Measurements from ENCODE around the gene PPIL1. TPM values are rescaled to one million over a fixed set of nuclear protein-coding genes. Genes with fewer than 3 reads are reported as not detected.

The PPIL1 gene
- polyA plus RNA-seq, 3 donors = 2.0 to 7.6 (median 5.9) TPM

GRCh38 chr6:36807143-36807542 is 67.5 kb downstream of the PPIL1 start:
- no peaks in the 10 kb centered on the region for H3K4me1 Mint-ChIP-seq
- Histone ChIP-seq H3K9me3 (replicated peaks in 1 of 2; ENCODE audit: control insufficient read depth in 1 of 2, insufficient read depth in 1 of 2, low read length in 2 of 2) (no peaks in the 10 kb centered on the region), H3K27me3 (ENCODE audit: control insufficient read depth in 2 of 2, insufficient read depth in 2 of 2, low read length in 2 of 2) (no peaks in the 10 kb centered on the region), H4K20me1 (ENCODE audit: insufficient read depth, low read length) (no peaks in the 10 kb centered on the region), H3K36me3 (replicated peaks in 1 of 2; ENCODE audit: control insufficient read depth in 1 of 2, insufficient read depth in 2 of 2, low read length in 2 of 2) (no peaks in the 10 kb centered on the region), H3K27ac (ENCODE audit: low read depth in 1 of 2, low read length in 2 of 2) (no peak overlapping the region), H3K79me2 (ENCODE audit: insufficient read depth, low read length) (no peaks in the 10 kb centered on the region), H3K4me2 (replicated peaks; ENCODE audit: extremely low read depth, low read length, poor library complexity, severe bottlenecking) (no peak overlapping the region), H3K9ac (ENCODE audit: insufficient read depth, low read length, poor library complexity, severe bottlenecking) (no peak overlapping the region), H3K4me1 (ENCODE audit: control insufficient read depth in 1 of 2, insufficient read depth in 2 of 2, low read length in 2 of 2) (no peaks in the 10 kb centered on the region), H3K4me3 (replicated peaks in 1 of 3; ENCODE audit: low read depth in 2 of 3, low read length in 3 of 3) (no peak overlapping the region), H2AFZ (ENCODE audit: insufficient read depth, low read depth, low read length, poor library complexity, severe bottlenecking) (no peak overlapping the region)
- no peak for DNase-seq
- peaks cover 8 to 24% (median 8%) of the 10 kb centered on the region in 3 donors for H3K27me3 Mint-ChIP-seq (ENCODE audit: low read depth in 3 of 3)
- intact Hi-C loops (cut with micrococcal nuclease) = no loop called here
- no peak for TF ChIP-seq CTCF (IDR thresholded peaks at IDR 0.05)
- no peak overlapping the region for H3K4me3 Mint-ChIP-seq
- H3K36me3 Mint-ChIP-seq = no peaks in the 10 kb centered on the region
- peaks cover 0 to 2% (median 0%) of the 10 kb centered on the region in 7 donors for H3K9me3 Mint-ChIP-seq
- H3K27ac Mint-ChIP-seq = no peak overlapping the region
- WGBS (ENCODE audit: insufficient coverage) = 94% methylated on average over 4 of the region's 5 CpGs

GRCh38 chr6:36805917-36806316 is 68.7 kb downstream of the PPIL1 start:
- H4K20me1 ChIP-seq (ENCODE audit: insufficient read depth, low read length) = no peaks in the 10 kb centered on the region
- H3K79me2 ChIP-seq (ENCODE audit: insufficient read depth, low read length) = no peaks in the 10 kb centered on the region
- Mint-ChIP-seq H3K4me3 (no peak overlapping the region), H3K36me3 (no peaks in the 10 kb centered on the region), H3K4me1 (no peaks in the 10 kb centered on the region), H3K27me3 (ENCODE audit: low read depth in 3 of 3) (peaks cover 3 to 22% (median 8%) of the 10 kb centered on the region in 3 donors), H3K27ac (no peak overlapping the region), H3K9me3 (peaks cover 0 to 2% (median 0%) of the 10 kb centered on the region in 7 donors)
- H3K36me3 ChIP-seq (replicated peaks in 1 of 2; ENCODE audit: control insufficient read depth in 1 of 2, insufficient read depth in 2 of 2, low read length in 2 of 2) = no peaks in the 10 kb centered on the region
- no peak for DNase-seq
- H3K27ac ChIP-seq (ENCODE audit: low read depth in 1 of 2, low read length in 2 of 2) = no peak overlapping the region
- no peak for TF ChIP-seq CTCF (IDR thresholded peaks at IDR 0.05)
- H3K9me3 ChIP-seq (replicated peaks in 1 of 2; ENCODE audit: control insufficient read depth in 1 of 2, insufficient read depth in 1 of 2, low read length in 2 of 2) = no peaks in the 10 kb centered on the region
- intact Hi-C loops (cut with micrococcal nuclease) = no loop called here
- H2AFZ ChIP-seq (ENCODE audit: insufficient read depth, low read depth, low read length, poor library complexity, severe bottlenecking) = no peak overlapping the region
- no peaks in the 10 kb centered on the region for H3K27me3 ChIP-seq (ENCODE audit: control insufficient read depth in 2 of 2, insufficient read depth in 2 of 2, low read length in 2 of 2)
- H3K4me1 ChIP-seq (ENCODE audit: control insufficient read depth in 1 of 2, insufficient read depth in 2 of 2, low read length in 2 of 2) = no peaks in the 10 kb centered on the region
- H3K9ac ChIP-seq (ENCODE audit: insufficient read depth, low read length, poor library complexity, severe bottlenecking) = no peak overlapping the region
- no peak overlapping the region for H3K4me2 ChIP-seq (replicated peaks; ENCODE audit: extremely low read depth, low read length, poor library complexity, severe bottlenecking)
- no peak overlapping the region for H3K4me3 ChIP-seq (replicated peaks in 1 of 3; ENCODE audit: low read depth in 2 of 3, low read length in 3 of 3)
- 80% methylated on average over 4 of the region's 8 CpGs for WGBS (ENCODE audit: insufficient coverage)
